ENCODE results near the gene MKRN3. TPM values are rescaled to one million over a fixed set of nuclear protein-coding genes. Genes with fewer than 3 reads are reported as not detected.

MKRN3 gene
- total and polyA plus RNA-seq, 2 donors (not counting 3 experiments of a cell fraction or from before 2014, with no cell fraction given): 0.18 to 0.40 TPM

GRCh38 chr15:23564821-23565394, 566 bp upstream of the MKRN3 start:
- Histone ChIP-seq H3K36me3 (ENCODE audit: control insufficient read depth in 2 of 2, extremely low read depth in 1 of 2, insufficient read depth in 2 of 2, low read length in 2 of 2) (no peaks in the 10 kb centered on the region), H3K9ac (replicated peaks; ENCODE audit: extremely low read depth, insufficient read depth, low read length) (no peak overlapping the region), H4K20me1 (replicated peaks; ENCODE audit: control insufficient read depth, extremely low read depth, insufficient read depth, low read length) (no peaks in the 10 kb centered on the region), H3K27me3 (ENCODE audit: control insufficient read depth in 2 of 2, insufficient read depth in 2 of 2, low read length in 2 of 2) (no peaks in the 10 kb centered on the region), H3K9me3 (replicated peaks; ENCODE audit: control insufficient read depth, insufficient read depth, low read length) (peaks cover 2% of the 10 kb centered on the region), H3K4me2 (ENCODE audit: insufficient read depth, low read length) (no peak overlapping the region), H2AFZ (ENCODE audit: low read depth, low read length) (no peak overlapping the region), H3K79me2 (ENCODE audit: control insufficient read depth, insufficient read depth, low read length) (peaks cover 7% of the 10 kb centered on the region), H3K4me1 (ENCODE audit: control insufficient read depth, extremely low read depth, insufficient read depth, low read length) (no peaks in the 10 kb centered on the region), H3K27ac (ENCODE audit: insufficient read depth, low read depth, low read length) (no peak overlapping the region), H3K4me3 (replicated peaks in 1 of 3; ENCODE audit: insufficient read depth in 1 of 3, low read depth in 1 of 3, low read length in 3 of 3) (no peak overlapping the region), H3K9me1 (replicated peaks; ENCODE audit: control insufficient read depth, extremely low read depth, insufficient read depth, low read length) (no peaks in the 10 kb centered on the region)
- POLR2A ChIA-PET: no interaction called here
- dilution Hi-C loops (cut with MboI; ENCODE audit: extremely low pct_ligation_motif_present, low sequenced_read_pairs): no loop called here
- no TSS peak for BruUV-seq (replicated peaks)
- CTCF ChIA-PET: no interaction called here
- FAIRE-seq: no peak
- no peak for TF ChIP-seq POLR2AphosphoS5 (IDR thresholded peaks at IDR 0.05; ENCODE audit: insufficient read depth, low read depth, low read length)
- TF ChIP-seq CTCF (IDR thresholded peaks at IDR 0.05; ENCODE audit: extremely low read depth in 1 of 2, insufficient read depth in 1 of 2, low read depth in 1 of 2, low read length in 2 of 2): no peak
- no peak for TF ChIP-seq JUN (IDR thresholded peaks at IDR 0.05; ENCODE audit: borderline replicate concordance, insufficient read depth, insufficient read length, low read depth)
- TF ChIP-seq EZH2 (IDR thresholded peaks at IDR 0.05; ENCODE audit: borderline replicate concordance, low read depth, low read length, severe bottlenecking): no peak
- no peak for TF ChIP-seq FOS (IDR thresholded peaks at IDR 0.05; ENCODE audit: borderline replicate concordance, insufficient read depth, low read length)
- peak; percentile 1 for DNase-seq (ENCODE audit: low read depth, low spot score)
- intact Hi-C loops (cut with micrococcal nuclease): no loop called here

Data from endothelial cell of umbilical vein (primary cell).